K562 (cell line): ENCODE measurements around the gene YBX1. TPM values are rescaled to one million over a fixed set of nuclear protein-coding genes. Genes with fewer than 3 reads are reported as not detected.

Experiments used
- AFF4 ChIP-seq: sonication (generic); formaldehyde crosslinking; IDR thresholded peaks from 2 replicates; pipeline ENCODE4 v1.8.0; 2023; ENCODE audit warnings: mild to moderate bottlenecking, missing genetic modification reagents
- GATA2 ChIP-seq: sonication (generic); formaldehyde crosslinking; IDR thresholded peaks from 2 replicates; pipeline ENCODE4 v1.4.0; 2020; ENCODE audit warnings: mild to moderate bottlenecking, missing genetic modification reagents
- NONO ChIP-seq, 2 experiments: fragments of 200-400 bp in 1 of 2; fragments of 450-650 bp in 1 of 2; formaldehyde crosslinking in 1 of 2; IDR thresholded peaks; 2 replicates each; pipeline ENCODE4 v1.6.1; 2017; ENCODE audit warnings: low read depth in 2 of 2, mild to moderate bottlenecking in 2 of 2, moderate library complexity in 2 of 2, low read length in 1 of 2
- ZBTB7A ChIP-seq: IDR thresholded peaks from 2 replicates; pipeline ENCODE4 v1.6.1; 2011; ENCODE audit warnings: low read depth, mild to moderate bottlenecking, low read length, moderate library complexity, borderline replicate concordance; ENCODE audit not compliant: control insufficient read depth
- ZNF24 ChIP-seq: fragments of 450-650 bp; IDR thresholded peaks from 2 replicates; pipeline ENCODE4 v1.6.1; 2016
- ZNF695 ChIP-seq: fragments of 450-650 bp; formaldehyde crosslinking; IDR thresholded peaks from 2 replicates; pipeline ENCODE4 v1.4.0; 2020; ENCODE audit warnings: mild to moderate bottlenecking, moderate library complexity
- ZNF76 ChIP-seq: fragments of 250-450 bp; sonication (Bioruptor Pico); IDR thresholded peaks from 2 replicates; pipeline ENCODE4 v1.4.0; 2020; ENCODE audit warnings: mild to moderate bottlenecking, moderate library complexity, borderline replicate concordance
- polyA plus RNA-seq, 8 experiments: library from polyadenylated mRNA; depleted of rRNA in 4 of 8; stranded (reverse) in 5 of 8; unstranded in 3 of 8; fragments of >200 nt; fragmentation: Nextera tagmentation in 2 of 8; fragmentation: Illumina TruSeq in 1 of 8; extraction: Ambion mirVana in 2 of 8; extraction: Trizol in 1 of 8; gene quantifications; 2 replicates each; pipeline versions ENCODE4 v1.2.1 to v1.2.3, GENCODE V29; 2011 to 2014; ENCODE audit warnings: inconsistent platforms in 1 of 8, missing spikeins in 1 of 8
- total RNA-seq, 7 experiments: library from RNA; depleted of rRNA in 6 of 7; stranded (reverse); fragments of >200 nt in 6 of 7; fragmentation: Illumina TruSeq in 2 of 7; extraction: Trizol in 2 of 7; gene quantifications; 2 replicates each; pipeline versions ENCODE4 v1.2.1 to v1.2.3, GENCODE V29; 2011 to 2021; ENCODE audit warnings: low replicate concordance in 1 of 7
- TF ChIP-seq, protein P1 (sequence below): fragments of 200-600 bp; sonication (generic); IDR thresholded peaks from one replicate; pipeline ENCODE4 v1.6.1; 2012; ENCODE audit warnings: mild to moderate bottlenecking, low read depth, low read length, inconsistent platforms
- TF ChIP-seq, protein P2 (sequence below): fragments of 450-650 bp; IDR thresholded peaks from 2 replicates; pipeline ENCODE4 v1.6.1; 2018; ENCODE audit warnings: mild to moderate bottlenecking, low read depth; ENCODE audit not compliant: partially characterized antibody

YBX1 gene
- total and polyA plus RNA-seq, 9 of the 15 experiments (the other 6 are each of a cell fraction or from before 2014, with no cell fraction given) = 363 to 1,955 (median 1,216) TPM

- TF ChIP-seq ZBTB7A = peak; percentile 63; the same call in 1 of the 2 replicates
- 0 out of 2 replicates have a peak, but pooled peaks have one; percentile 19 for TF ChIP-seq ZNF24
- no peak; a peak in 1 of 4 replicates for TF ChIP-seq NONO (IDR thresholded peaks at IDR 0.05; ENCODE audit: low read depth in 2 of 2, low read length in 1 of 2)
- TF ChIP-seq AFF4 (CRISPR knock-in tag) = peak; percentile 84
- TF ChIP-seq, protein P1, sequence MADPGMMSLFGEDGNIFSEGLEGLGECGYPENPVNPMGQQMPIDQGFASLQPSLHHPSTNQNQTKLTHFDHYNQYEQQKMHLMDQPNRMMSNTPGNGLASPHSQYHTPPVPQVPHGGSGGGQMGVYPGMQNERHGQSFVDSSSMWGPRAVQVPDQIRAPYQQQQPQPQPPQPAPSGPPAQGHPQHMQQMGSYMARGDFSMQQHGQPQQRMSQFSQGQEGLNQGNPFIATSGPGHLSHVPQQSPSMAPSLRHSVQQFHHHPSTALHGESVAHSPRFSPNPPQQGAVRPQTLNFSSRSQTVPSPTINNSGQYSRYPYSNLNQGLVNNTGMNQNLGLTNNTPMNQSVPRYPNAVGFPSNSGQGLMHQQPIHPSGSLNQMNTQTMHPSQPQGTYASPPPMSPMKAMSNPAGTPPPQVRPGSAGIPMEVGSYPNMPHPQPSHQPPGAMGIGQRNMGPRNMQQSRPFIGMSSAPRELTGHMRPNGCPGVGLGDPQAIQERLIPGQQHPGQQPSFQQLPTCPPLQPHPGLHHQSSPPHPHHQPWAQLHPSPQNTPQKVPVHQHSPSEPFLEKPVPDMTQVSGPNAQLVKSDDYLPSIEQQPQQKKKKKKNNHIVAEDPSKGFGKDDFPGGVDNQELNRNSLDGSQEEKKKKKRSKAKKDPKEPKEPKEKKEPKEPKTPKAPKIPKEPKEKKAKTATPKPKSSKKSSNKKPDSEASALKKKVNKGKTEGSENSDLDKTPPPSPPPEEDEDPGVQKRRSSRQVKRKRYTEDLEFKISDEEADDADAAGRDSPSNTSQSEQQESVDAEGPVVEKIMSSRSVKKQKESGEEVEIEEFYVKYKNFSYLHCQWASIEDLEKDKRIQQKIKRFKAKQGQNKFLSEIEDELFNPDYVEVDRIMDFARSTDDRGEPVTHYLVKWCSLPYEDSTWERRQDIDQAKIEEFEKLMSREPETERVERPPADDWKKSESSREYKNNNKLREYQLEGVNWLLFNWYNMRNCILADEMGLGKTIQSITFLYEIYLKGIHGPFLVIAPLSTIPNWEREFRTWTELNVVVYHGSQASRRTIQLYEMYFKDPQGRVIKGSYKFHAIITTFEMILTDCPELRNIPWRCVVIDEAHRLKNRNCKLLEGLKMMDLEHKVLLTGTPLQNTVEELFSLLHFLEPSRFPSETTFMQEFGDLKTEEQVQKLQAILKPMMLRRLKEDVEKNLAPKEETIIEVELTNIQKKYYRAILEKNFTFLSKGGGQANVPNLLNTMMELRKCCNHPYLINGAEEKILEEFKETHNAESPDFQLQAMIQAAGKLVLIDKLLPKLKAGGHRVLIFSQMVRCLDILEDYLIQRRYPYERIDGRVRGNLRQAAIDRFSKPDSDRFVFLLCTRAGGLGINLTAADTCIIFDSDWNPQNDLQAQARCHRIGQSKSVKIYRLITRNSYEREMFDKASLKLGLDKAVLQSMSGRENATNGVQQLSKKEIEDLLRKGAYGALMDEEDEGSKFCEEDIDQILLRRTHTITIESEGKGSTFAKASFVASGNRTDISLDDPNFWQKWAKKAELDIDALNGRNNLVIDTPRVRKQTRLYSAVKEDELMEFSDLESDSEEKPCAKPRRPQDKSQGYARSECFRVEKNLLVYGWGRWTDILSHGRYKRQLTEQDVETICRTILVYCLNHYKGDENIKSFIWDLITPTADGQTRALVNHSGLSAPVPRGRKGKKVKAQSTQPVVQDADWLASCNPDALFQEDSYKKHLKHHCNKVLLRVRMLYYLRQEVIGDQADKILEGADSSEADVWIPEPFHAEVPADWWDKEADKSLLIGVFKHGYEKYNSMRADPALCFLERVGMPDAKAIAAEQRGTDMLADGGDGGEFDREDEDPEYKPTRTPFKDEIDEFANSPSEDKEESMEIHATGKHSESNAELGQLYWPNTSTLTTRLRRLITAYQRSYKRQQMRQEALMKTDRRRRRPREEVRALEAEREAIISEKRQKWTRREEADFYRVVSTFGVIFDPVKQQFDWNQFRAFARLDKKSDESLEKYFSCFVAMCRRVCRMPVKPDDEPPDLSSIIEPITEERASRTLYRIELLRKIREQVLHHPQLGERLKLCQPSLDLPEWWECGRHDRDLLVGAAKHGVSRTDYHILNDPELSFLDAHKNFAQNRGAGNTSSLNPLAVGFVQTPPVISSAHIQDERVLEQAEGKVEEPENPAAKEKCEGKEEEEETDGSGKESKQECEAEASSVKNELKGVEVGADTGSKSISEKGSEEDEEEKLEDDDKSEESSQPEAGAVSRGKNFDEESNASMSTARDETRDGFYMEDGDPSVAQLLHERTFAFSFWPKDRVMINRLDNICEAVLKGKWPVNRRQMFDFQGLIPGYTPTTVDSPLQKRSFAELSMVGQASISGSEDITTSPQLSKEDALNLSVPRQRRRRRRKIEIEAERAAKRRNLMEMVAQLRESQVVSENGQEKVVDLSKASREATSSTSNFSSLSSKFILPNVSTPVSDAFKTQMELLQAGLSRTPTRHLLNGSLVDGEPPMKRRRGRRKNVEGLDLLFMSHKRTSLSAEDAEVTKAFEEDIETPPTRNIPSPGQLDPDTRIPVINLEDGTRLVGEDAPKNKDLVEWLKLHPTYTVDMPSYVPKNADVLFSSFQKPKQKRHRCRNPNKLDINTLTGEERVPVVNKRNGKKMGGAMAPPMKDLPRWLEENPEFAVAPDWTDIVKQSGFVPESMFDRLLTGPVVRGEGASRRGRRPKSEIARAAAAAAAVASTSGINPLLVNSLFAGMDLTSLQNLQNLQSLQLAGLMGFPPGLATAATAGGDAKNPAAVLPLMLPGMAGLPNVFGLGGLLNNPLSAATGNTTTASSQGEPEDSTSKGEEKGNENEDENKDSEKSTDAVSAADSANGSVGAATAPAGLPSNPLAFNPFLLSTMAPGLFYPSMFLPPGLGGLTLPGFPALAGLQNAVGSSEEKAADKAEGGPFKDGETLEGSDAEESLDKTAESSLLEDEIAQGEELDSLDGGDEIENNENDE = no peak
- no peak for TF ChIP-seq ZNF695
- TF ChIP-seq, protein P2, sequence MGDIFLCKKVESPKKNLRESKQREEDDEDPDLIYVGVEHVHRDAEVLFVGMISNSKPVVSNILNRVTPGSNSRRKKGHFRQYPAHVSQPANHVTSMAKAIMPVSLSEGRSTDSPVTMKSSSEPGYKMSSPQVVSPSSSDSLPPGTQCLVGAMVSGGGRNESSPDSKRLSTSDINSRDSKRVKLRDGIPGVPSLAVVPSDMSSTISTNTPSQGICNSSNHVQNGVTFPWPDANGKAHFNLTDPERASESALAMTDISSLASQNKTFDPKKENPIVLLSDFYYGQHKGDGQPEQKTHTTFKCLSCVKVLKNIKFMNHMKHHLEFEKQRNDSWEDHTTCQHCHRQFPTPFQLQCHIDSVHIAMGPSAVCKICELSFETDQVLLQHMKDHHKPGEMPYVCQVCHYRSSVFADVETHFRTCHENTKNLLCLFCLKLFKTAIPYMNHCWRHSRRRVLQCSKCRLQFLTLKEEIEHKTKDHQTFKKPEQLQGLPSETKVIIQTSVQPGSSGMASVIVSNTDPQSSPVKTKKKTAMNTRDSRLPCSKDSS = no peak
- TF ChIP-seq GATA2 (CRISPR knock-in tag) = no peak
- TF ChIP-seq ZNF76 (CRISPR knock-in tag) = no peak; the same call in 1 of the 2 replicates
These were observed at the start of gene YBX1 (continued) for GRCh38 chr1:42681741-42682483.
